Stomach (tissue), 9 donors: Measurements from ENCODE around the gene E2F6. TPM values are rescaled to one million over a fixed set of nuclear protein-coding genes. Genes with fewer than 3 reads are reported as not detected.
A peak's percentile ranks its signal among the peaks of the same experiment; 100 is the strongest.

ENCODE experiments used
- DNase-seq, 2 donors: peaks; one replicate each; pipeline versions ENCODE4 v3.0.0 to v3.0.0-alpha.2; 2013 to 2019
- H3K27ac ChIP-seq, 5 donors: fragments of 200-600 bp in 4 of 5; sonication (generic) in 4 of 5; one replicate each; pipeline ENCODE4 v1.5.1; 2013 to 2019; ENCODE audit warnings: mild to moderate bottlenecking in 1 of 5, moderate library complexity in 1 of 5
- H3K27me3 ChIP-seq, 3 donors: fragments of 200-600 bp; sonication (generic); one replicate each; pipeline ENCODE4 v1.5.1; 2017 to 2019; ENCODE audit warnings: mixed run types in 1 of 3
- H3K36me3 ChIP-seq, 4 donors: fragments of 200-600 bp; sonication (generic); 1 replicate in 3 of 4; 2 replicates in 1 of 4; pipeline ENCODE4 v1.5.1; 2016 to 2019
- H3K4me1 ChIP-seq, 4 donors: fragments of 200-600 bp; sonication (generic); one replicate each; pipeline ENCODE4 v1.5.1; 2016 to 2019
- H3K4me3 ChIP-seq, 4 donors: fragments of 200-600 bp; sonication (generic) in 3 of 4; one replicate each; pipeline ENCODE4 v1.5.1; 2016 to 2019; ENCODE audit warnings: mild to moderate bottlenecking in 1 of 4
- H3K9me3 ChIP-seq, 4 donors: fragments of 200-600 bp; sonication (generic); one replicate each; pipeline ENCODE4 v1.5.1; 2016 to 2019
- CTCF ChIP-seq, 7 experiments: fragments of 450-650 bp in 4 of 7; fragments of 200-600 bp in 3 of 7; sonication (generic) in 3 of 7; IDR thresholded peaks; one replicate each; pipeline ENCODE4 v1.5.1; 2016 to 2019; ENCODE audit warnings: antibody characterized with exemption in 7 of 7, control low read depth in 2 of 7, mild to moderate bottlenecking in 1 of 7
- EP300 ChIP-seq: sonication (generic); formaldehyde crosslinking; IDR thresholded peaks from one replicate; pipeline ENCODE4 v1.6.1; 2017; ENCODE audit warnings: antibody characterized with exemption
- POLR2A ChIP-seq, 4 donors: fragments of 450-650 bp; IDR thresholded peaks; one replicate each; pipeline ENCODE4 v1.6.1; 2016; ENCODE audit warnings: antibody characterized with exemption in 4 of 4, control low read depth in 2 of 4, mild to moderate bottlenecking in 1 of 4, moderate library complexity in 1 of 4
- POLR2AphosphoS5 ChIP-seq, 3 donors: sonication (generic); formaldehyde crosslinking; IDR thresholded peaks; one replicate each; pipeline ENCODE4 v1.6.1; 2016; ENCODE audit warnings: antibody characterized with exemption in 3 of 3
- WGBS, 5 donors: extraction: QIAGEN DNeasy Blood & Tissue Kit in 3 of 5; methylation state at CpG; one replicate each; pipeline versions ENCODE4 v1.1.5 to v1.1.7; 2013 to 2018; 5-methylcytosine and 5-hydroxymethylcytosine counted together
- intact Hi-C: fragments of 100-400 bp; cut with DNase I; formaldehyde crosslinking; loops from one replicate; pipeline ENCODE4 v1.15.1; 2023; ENCODE audit warnings: low total_unique reads
- polyA plus RNA-seq, 3 donors: library from polyadenylated mRNA; stranded (reverse); fragments of 200-250 nt; gene quantifications; one replicate each; pipeline ENCODE4 v1.2.3, GENCODE V29; 2013
- total RNA-seq, 5 donors: library from RNA; depleted of rRNA; stranded (reverse); fragments of >200 nt; gene quantifications; one replicate each; pipeline versions ENCODE4 v1.1.0 to v1.2.3, GENCODE V29; 2014 to 2016
- donor health status: healthy with polysubstance abuse.
- donor health status: Bipolar disorder and iron deficiency.
- donor health status: healthy.

Gene E2F6
- total and polyA plus RNA-seq, 8 donors, result 0.58 to 32.1 (median 10.1) TPM

DNA sequence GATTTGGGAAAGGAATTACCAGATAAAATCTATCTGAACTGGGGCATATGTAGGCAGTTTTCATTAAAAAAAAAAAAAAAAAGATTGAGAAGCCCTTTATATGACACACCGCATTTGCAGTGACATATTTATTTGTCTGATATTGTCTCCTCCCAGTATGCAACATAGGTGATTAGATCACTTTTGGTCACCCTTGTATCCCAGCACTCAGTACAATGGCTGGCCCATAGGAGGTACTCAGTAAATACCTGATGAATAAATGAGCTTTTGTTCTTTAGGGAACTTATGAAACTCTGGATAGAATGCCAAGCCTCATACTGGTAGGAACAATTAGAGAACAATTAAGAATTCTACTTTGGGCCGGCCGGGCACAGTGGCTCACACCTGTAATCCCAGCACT, 22.8 kb upstream of the E2F6 start:
- peaks cover 0 to 36% (median 9%) of the 10 kb centered on the region in 3 donors for H3K27me3 ChIP-seq
- TF ChIP-seq POLR2AphosphoS5 (IDR thresholded peaks at IDR 0.05), result no peak
- no peak for TF ChIP-seq EP300
- TF ChIP-seq CTCF (IDR thresholded peaks at IDR 0.05), result no peak
- no peak for TF ChIP-seq POLR2A (IDR thresholded peaks at IDR 0.05)
- H3K9me3 ChIP-seq, result no peaks in the 10 kb centered on the region
- DNase-seq, result no peak
- no peak overlapping the region for H3K27ac ChIP-seq
- peaks cover 0 to 4% (median under 1%) of the 10 kb centered on the region in 4 donors for H3K4me1 ChIP-seq
- H3K4me3 ChIP-seq, result no peak overlapping the region
- no peaks in the 10 kb centered on the region for H3K36me3 ChIP-seq
- intact Hi-C loops, result no loop called here
- WGBS, 5 donors, result 52 to 77% (median 57%) methylated on average over 3 of the region's 3 CpGs

DNA sequence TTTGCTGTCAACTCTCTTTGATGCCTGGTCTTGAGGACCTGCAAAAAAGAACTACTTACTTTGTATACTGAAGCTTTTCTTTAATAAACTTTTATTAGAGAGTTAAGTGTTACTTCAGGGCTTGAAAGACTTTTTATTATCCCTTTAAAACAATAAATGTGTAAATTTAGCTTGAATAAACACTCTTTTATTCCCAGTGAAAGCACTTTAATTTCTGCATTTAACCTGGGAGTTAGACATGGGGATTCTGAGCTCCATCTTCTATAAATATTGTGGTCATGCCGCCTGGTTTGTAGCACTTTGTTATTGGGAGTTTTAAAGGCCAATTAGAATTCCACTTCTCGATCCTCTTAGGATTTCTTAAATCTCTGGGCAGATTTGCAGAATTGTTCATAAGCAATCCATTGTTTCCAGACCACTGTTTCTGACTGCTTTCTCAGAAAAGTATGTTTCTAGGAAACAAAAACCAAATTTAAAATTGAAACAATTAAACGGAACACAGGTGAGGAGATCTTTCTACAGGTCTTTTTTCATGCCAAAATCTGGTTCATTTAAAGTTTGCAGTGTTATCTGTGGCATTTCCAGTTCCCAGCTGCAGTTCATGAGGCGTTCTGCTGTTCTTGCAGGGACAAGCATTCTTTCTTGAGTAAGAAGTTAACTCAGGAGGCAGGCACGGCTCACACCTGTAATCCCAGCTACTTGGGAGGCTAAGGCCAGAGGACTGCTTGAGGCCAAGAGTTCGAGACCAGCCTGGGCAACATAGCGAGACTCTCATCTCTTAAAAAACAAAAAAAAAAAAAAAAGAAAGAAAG, 18.1 kb upstream of the E2F6 start:
- H3K4me1 ChIP-seq, result peaks cover 14 to 21% (median 20%) of the 10 kb centered on the region in 4 donors
- DNase-seq, result no peak
- H3K9me3 ChIP-seq, result no peaks in the 10 kb centered on the region
- intact Hi-C loops, result loop anchor here (5.0 kb wide), 1 partner anchor 103 kb away; no protein-coding TSS in a partner anchor
- peaks cover 0 to 66% (median 30%) of the 10 kb centered on the region in 3 donors for H3K27me3 ChIP-seq
- no peaks in the 10 kb centered on the region for H3K36me3 ChIP-seq
- 50 to 62% (median 58%) methylated on average over 7 of the region's 7 CpGs for WGBS, 5 donors
- no peak overlapping the region for H3K27ac ChIP-seq
- peak overlapping the region in 3 of 4 donors; percentile 57 to 65 (median 63) for H3K4me3 ChIP-seq
- TF ChIP-seq CTCF (IDR thresholded peaks at IDR 0.05), result no peak
- no peak for TF ChIP-seq POLR2A (IDR thresholded peaks at IDR 0.05)
- no peak for TF ChIP-seq POLR2AphosphoS5 (IDR thresholded peaks at IDR 0.05)
- TF ChIP-seq EP300, result no peak

- DNase-seq, result peak in 1 of 2 donors; percentile 81
- peak overlapping the region; percentile 9 to 71 (median 47) for H3K27ac ChIP-seq
- 0 to 6% (median 1%) methylated on average over 7 to 70 of the region's 70 CpGs for WGBS, 5 donors
These were observed 16.6 kb upstream of the E2F6 start for GRCh38 chr2:11482473-11483035.

More at GRCh38 chr2:11482473-11483035, 16.6 kb upstream of the E2F6 start:
- intact Hi-C loops, result loop anchor here (5.0 kb wide), 1 partner anchor 105 kb away; no protein-coding TSS in a partner anchor
- TF ChIP-seq EP300, result no peak
- no peak for TF ChIP-seq POLR2A (IDR thresholded peaks at IDR 0.05)
- TF ChIP-seq POLR2AphosphoS5 (IDR thresholded peaks at IDR 0.05), result no peak
- TF ChIP-seq CTCF (IDR thresholded peaks at IDR 0.05), result no peak
- H3K4me1 ChIP-seq, result peaks cover 14 to 21% (median 20%) of the 10 kb centered on the region in 4 donors
- H3K4me3 ChIP-seq, result peak overlapping the region; percentile 55 to 65 (median 60)
- peaks cover 0 to 60% (median 30%) of the 10 kb centered on the region in 3 donors for H3K27me3 ChIP-seq
- no peaks in the 10 kb centered on the region for H3K36me3 ChIP-seq
- H3K9me3 ChIP-seq, result no peaks in the 10 kb centered on the region
